NCI-H2171 (cell line): Measurements from ENCODE around the gene PATJ.
A peak's percentile ranks its signal among the peaks of the same experiment; 100 is the strongest.
"Not testable (repeated sequence)": the region's sequence is repeated elsewhere in the genome, so short reads cannot be mapped to it uniquely, and the experiment has no call there.

Experiments used
- DNase-seq: peaks from one replicate; lab custom pipeline; 2025; lab: John Stamatoyannopoulos, UW

The PATJ gene

DNA sequence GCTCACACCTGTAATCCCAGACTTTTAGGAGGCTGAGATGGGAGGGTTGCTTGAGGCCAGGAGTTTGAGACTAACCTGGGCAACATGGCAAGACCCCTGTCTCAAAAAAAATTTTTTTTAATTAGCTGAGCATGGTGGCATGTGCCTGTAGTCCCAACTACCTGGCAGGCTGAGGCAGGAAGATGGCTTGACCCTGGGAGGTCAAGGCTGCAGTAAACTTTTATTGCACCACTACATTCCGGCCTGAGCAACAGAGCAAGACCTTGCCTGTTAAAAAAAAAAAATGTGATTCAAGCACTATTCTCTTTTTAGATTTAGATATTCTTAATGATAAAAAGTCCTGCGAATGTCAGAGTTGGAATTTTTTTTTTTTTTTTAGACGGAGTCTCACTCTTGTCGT, 349.8 kb downstream of the PATJ start:
- DNase-seq: no peak

DNA sequence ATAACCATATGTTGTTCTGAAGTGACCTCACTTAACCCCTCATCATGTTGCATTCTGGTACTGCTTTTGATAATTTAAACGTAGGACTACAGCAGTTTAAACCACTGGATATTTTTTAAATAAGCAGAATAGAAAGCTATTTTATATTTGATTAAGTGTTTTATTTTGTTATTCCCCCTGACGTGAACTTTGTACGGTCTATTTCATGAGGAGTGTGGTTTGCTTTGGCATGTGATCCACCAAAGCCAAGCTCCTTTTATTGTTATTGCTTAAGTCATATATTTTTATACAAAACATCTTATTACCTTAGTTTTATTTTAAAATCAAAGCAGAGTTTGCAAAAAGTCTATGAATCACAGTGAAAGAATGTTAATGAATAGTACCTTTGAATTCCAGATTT, 351.0 kb downstream of the PATJ start:
- DNase-seq: no peak

DNA sequence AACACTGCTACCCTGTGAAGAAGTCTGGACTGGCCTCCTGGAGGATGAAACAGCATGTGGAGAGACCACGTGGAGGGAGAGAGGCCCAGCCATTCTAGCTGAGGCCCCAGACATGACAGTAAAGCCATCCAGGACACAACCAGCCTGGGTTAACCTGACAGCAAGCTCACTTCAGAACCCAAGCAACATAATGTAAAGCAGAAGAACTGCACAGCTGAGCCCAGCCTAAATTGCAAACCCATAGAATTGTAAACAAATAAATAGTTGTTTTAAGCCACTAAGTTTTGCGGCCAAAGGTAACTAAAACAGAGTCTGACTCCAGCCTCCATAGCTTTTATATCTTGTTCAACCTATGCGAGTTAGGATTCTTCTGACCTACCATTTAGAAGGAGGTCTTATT, 355.2 kb downstream of the PATJ start:
- DNase-seq: no peak

DNA sequence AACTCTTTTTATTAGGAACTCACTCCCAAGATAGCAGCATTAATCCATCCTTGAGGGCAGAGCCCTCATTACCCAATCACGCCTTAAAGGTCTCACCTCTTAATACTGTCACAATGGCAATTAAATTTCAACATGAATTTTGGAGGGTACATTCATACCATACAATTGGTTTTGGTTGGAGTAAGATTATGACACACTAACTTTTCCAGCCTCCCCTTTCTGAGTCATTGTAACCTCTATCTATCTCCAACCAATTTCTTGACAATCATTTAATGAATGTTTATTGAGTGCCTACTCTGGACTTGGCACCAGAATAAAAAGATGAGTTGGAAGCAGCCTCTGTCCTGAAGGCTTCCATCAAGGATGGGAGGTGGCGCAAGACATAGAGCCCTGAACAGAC, 358.2 kb downstream of the PATJ start:
- DNase-seq: no peak

DNA sequence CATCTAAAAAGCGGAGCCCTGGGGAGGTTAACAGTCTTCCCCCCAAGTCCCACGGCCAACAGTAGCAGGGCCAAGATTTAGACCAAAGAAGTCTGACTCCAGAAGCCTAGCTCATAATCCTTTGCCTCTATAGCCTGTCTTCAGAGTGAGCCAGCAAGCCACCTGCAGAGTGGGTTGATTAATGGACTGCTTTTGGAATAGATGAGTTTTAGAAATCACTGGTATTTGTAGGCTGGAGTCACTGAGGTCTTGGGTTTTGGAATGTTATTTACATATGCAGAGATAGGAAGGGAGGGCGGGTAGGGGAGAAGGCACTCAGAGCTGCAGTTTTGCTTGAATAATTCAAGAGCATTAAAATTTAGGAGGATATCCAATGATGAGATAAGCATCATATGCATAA, 361.6 kb downstream of the PATJ start:
- DNase-seq: no peak

DNA sequence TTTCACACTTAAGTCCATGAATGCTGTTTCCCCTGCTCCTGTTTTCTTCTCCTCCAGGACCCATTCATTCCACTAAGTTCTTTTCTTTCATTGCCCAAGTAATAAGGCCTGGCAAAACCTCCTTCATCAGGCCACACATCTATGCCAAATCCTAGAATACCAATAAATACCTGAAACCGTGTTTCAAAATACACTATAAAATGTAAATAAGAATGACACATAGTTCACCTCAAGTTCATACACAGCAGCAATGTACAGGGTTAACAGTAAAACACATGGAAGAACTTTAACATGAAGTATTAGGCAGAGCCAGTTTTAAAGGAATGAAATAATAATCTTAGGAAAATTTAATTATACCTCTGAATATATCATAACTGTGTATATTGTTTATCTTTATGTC, 365.6 kb downstream of the PATJ start:
- no peak for DNase-seq

DNA sequence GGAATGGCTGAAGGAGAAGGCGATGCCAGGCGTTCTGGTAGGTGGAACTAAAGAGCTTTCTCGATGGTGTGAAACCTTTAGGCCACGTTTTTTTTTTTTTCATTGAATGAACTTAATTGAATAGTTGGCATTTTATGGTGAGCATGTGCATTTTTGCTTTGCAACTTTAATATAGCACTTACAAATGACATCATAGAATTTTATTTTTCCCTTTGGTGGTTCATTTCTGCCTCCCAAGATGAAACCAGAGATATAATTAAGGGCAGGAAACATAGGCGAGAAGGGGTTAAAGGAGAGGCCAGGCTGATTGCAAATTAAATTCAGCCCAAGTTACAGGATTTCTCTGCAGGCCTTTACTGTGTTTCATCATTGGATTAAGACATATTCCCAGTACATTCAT, 366.8 kb downstream of the PATJ start:
- DNase-seq: no peak

DNA sequence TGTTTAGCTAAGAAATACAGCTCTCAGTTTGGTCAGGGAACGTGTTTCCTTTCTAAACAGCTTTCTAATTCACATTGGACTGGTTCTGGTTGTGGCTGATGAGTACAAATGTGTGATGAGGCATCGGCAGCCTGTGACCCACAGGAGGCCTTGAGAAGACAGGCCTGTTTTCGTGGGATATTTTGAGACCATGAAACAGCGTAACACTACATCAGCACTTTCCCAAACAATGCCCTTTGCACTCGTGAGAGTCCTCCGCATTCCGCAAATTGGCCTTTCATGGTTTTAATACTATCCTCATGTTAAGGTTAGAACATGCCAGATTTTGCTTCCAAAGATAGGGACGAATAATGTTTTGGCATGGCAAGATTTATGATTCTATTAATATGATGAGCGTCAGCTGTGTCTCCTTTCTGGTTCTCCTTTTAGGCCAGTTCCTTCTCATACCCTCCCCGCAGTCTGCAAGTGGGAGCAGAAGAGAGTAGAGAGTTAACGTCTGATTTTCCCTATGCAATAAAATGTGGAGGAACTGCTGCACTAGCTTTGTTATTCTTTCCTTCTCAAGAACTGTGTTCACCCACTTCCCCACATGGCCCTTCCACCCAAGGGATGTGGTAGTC, 368.0 kb downstream of the PATJ start:
- no peak for DNase-seq

DNA sequence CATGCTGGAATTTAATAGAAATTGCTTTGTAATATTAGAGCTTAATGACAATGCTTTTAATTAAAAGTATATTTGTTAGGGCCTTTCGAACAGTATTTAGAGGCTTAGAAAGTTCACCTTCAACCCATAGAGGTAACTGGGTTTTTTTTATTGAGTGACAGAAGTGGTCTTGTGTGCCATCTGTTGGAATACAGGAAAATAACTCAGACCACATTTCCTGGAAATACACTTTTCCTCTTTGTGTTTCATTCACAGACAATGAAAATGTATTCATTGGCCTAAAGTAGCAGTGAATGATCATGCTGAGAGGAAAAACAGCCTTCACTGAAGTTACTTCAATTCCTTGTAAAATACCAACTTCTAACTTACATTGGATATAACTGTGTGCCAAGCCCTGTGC, 368.8 kb downstream of the PATJ start:
- DNase-seq: no peak

DNA sequence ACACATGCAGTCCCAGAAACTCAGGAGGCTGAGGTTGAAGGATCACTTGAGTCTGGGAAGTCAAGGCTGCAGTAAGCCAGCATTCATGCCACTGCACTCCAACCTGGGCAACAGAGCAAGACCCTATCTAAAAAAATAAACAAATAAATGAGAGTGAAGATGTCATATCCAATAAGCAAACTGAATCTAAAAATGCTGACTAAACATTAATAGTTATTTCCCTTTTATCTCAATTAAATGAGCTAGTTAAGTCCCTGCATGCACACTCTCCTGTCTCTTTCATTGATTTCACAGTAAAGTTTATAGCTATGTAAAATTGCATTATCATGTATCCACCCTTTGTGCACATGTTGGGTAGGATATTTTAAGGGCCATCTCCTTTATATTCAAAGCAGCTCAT, 371.2 kb downstream of the PATJ start:
- DNase-seq: no peak

DNA sequence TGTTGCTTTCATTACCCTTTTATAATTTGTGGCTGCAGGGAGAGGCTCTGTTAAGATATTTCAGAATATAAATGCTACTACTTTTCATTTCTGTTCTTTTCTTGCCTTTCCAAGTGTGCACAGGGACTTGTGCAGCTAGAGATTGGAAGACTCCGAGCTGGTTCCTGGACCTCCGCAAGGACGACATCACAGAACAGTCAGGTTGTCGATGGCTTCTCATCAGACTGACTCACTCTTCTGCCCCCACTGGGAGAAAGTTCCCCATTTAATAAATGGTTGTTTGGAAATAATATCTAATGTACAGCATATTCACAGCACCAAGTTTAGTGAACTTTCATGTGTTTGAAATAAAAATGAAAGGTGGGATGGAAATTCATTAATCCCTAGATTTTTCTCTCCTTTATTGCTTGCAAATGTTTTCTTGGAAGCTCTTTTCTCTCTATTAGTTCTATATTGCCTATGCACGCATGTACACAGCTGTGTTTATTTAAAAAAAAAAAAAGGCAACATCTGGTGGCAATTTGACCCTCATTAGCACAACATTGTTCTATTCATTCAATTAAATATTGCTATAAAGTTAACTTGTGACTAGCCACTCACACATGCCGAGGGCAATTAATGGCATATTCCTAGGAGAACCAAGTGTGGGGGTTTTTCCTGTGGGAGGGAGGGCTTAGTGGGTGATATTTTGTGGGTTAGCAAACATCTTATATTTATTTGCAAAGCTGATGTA, 374.9 kb downstream of the PATJ start:
- no peak for DNase-seq

DNA sequence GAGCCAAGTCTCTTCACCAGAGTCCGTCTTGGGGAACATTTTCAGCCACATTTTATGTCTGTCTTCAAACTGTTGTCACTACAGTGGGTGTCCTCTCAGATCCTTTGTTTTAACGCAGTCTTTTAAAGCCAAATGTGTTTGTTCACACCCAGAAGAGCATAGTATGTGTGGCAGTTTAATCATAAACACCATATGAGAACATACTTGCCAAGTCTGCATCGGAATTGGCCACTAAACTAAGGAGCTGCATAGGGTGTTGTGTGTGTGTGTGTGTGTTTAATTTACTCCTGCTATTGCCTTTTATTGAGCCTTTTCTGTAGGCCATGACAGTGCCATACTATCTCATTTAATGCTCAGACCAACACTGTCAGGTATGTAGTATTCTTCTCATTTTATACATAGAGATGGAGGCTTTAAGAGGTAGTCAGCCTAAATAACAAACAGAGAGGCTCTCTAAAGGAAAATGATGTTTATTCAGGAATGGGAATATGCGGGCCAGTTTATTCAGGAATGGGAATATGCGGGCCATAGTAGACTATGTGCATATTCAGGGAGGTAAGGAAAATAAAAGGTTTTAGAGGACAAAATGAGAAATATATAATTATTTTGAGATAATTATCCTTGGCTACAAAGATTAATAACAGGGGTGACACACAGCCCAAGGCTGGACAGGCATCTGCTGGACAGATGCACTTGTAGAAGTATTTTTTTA, 384.5 kb downstream of the PATJ start:
- DNase-seq: no peak

DNA sequence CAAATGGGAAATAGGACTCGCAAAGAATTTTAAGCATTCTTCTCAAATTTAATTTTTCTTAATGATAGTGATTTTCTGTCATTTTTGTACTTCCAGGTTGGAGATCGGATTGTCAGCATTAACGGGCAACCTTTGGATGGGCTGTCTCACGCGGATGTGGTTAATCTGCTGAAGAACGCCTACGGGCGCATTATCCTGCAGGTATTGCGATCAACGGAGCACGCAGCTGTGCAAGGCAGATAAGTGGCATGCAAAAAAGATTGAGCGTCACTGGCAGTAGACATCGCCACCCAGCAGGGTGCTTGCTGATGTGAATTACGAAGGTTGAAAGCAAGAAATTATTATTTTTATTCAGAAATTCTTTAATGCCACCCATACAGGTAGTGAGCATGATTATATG, 386.5 kb downstream of the PATJ start:
- DNase-seq: no peak

DNA sequence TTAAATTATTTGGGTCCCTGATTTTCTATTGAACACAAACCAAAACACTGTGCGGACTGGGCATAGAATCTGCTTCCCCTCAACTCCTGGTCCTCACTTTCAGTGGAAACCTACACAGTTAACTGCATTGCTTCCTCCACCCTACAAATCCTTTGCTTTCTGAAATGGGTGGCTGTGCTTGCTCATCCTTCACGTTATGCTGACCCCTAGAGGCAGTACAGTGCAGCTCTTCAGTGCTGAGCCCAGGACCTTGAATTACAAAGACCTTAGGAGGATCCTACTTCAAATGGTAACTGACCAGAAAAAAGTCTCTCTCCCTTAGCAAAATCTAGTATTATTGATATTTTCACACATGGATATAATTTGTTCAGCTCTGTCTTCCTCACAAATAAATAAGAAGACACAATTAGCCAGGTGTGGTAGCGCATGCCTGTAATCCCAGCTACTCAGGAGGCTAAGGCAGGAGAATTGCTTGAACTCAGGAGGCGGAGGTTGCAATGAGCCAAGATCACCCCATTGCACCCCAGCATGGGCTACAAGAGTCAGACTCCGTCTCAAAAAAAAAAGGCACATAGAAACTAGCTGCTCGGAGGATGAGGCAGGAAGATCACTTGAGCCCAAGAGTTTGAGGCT, 388.9 kb downstream of the PATJ start:
- peak; percentile 55 for DNase-seq

DNA sequence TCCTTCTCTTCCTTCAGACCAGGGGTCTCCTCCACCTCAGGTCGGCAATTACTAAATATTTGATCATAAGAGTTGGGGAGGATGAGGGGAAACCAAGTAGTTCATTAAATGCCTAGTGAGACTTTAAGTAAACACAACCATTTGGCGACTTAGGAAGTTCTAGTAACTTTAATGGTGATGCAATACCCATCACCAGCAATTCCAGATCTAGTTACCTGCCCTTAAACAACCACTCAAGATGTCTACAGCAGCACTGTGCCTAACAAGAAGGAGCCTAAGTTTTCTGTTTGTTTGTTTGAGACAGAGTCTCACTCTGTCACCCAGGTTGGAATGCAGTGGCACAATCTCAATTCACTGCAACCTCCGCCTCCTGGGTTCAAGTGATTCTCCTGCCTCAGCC, 395.7 kb downstream of the PATJ start:
- DNase-seq: no peak

DNA sequence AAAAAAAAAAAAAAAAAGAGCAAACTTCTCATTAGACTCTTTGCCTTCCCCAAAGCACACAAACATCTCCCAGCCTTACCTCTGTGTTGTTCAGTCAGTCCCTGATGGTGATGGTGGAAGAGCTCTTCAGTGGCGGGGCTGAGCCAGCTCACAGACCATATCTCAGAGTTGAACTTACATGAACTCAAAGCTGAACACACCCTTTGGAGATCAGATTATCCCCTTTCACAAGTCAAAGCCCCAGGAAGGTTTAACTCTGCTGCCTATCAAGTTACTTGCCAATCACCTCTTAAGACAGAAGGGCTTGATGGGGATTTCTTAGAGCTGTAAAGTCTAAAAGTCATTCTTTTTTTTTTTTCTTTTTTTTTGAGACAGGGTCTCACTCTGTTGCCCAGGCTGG, 397.1 kb downstream of the PATJ start:
- no peak for DNase-seq

DNA sequence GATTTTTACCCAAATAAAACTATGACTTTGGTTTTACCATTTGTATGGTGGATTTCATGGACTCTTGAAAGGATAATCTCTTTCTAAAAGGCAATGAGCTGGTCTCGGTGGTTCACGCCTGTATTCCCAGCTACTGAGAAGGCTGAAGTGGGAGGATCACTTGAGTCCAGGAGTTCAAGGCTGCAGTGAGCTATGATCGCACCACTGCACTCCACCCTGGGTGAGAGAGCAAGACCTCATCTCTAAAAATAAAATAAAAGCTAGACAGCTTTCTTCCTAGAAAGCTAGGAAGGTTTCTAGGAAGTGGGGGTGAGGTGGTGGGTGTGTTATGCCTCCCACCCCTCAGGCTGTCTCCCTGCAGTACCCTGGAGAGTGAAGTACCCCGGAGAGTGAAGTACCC, 398.4 kb downstream of the PATJ start:
- DNase-seq: no peak

DNA sequence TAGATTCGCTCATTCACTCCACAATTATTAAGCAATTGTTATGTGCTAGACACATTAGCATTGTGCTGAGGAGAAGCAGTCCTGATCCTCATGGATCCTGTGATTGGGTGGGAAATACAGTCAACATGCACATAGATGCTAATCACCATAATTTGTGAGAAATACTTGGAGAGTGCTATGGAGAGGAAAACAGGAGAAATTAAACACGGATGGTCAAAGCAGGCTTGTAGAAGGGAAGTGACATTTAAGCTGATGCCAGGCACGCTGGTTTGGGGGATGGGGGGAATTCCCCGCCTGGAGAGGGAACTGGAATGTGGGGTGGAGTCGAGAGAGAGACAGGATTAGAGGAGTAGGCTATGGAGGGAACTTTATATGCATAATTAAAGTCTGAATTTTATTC, 400.2 kb downstream of the PATJ start:
- DNase-seq: no peak

DNA sequence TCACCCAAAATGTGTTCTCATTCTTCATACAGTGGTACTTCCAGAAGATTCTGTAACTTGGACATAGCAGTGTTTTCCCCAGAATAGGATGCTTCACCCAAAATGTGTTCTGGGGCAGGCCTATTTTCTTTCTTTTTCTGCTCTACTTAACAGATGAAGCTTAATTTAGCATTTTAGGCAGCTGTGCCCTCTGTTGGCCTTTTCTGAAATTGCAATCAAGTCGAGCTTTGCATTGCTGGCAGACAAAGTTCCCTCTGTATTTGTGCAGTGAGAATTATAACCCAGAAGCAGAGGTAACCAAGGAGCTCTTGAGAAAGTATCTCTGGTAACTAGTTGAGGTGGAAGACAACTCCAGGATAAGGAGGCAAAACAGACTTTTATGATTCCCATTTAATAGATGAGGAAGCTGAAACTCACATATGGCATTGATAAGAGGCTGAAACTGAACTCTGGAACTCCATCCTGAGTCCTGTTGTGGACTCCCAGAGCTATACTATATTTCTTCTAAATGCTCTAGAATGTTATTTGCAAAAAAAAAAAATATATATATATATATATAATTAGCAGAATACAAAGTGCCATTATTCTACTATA, 402.1 kb downstream of the PATJ start:
- peak; percentile 16 for DNase-seq

DNA sequence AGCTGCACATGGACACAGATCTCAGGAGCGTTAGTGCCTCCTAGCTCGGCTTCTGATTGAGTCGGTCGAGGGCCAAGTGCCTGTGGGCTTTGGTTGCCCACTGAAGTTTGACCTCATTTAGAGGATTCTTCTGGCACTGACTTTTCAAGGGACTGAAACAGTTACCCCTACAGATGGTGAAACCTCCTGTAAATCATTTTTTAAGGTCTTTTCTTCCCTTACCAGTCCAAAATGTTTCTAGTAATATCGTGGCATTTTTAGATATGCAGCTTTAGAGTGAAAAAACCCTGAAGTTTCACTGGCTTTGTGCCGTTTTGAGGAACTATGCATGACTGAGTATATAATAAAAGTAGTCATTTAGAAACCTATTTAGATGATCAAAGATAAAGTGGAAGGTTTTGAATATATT, 417.7 kb downstream of the PATJ start:
- no peak for DNase-seq

DNA sequence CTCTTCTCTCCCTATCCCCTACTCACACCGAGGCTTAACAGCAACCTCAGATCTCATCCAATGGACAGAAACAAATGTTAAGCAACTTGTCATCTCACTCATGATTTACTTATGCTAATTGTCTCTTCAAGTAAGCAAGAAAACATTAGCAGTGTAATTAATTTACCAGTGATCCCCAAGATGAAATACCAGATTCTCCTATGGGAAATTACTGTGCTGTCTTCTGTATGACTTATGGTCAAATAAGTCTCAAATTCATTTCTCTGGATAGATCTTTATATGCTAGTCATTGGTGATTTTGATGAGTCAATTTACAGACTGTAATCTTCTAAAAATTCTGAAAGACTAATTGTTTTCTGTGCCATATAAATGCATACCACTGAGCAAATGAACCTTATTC, 419.4 kb downstream of the PATJ start:
- no peak for DNase-seq

DNA sequence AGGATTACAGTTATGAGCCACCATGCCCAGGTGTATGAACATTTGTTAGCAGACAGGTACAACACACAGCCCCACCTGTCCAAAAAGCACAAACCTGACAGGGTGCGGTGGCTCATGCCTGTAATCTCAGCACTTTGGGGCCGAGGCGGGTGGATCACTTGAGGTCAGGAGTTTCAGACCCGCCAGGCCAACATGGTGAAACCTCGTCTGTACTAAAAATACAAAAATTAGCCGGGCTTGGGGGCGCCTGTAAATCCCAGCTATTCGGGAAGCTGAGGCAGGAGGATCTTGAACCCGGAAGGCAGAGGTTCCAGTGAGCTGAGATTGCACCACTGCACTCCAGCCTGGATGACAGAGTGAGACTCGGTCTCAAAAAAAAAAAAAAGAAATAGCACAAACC, 428.1 kb downstream of the PATJ start:
- not testable (repeated sequence) for DNase-seq
